IMR-90 (cell line): Measurements from ENCODE around the gene GPC6. TPM values are rescaled to one million over a fixed set of nuclear protein-coding genes. Genes with fewer than 3 reads are reported as not detected.

Experiments
- ATAC-seq: fragments of 200-7000 bp; cut with Tn5 transposase; 2 replicates; pipeline ENCODE4 v1.9.1; 2020; ENCODE audit warnings: low read depth, mild to moderate bottlenecking, moderate library complexity
- BruUV-seq: library from RNA; stranded (reverse); fragments of 400-500 nt; replicated peaks from 2 replicates; lab custom pipeline; 2021; lab: Mats Ljungman, UMichigan
- CTCF ChIA-PET: fragments of 300-600 bp; formaldehyde crosslinking; extraction: SDS; loops from one replicate; lab custom pipeline; 2021; ENCODE audit warnings: antibody characterized with exemption; lab: Yijun Ruan, JAX
- POLR2A ChIA-PET: fragments of 300-600 bp; sonication (Branson Sonifier 250); formaldehyde crosslinking; loops from one replicate; lab custom pipeline; 2022; ENCODE audit warnings: antibody characterized with exemption; ENCODE audit not compliant: unreplicated experiment; lab: Charles Lee
- DNase-seq: peaks from one replicate; pipeline ENCODE4 v3.0.0; 2013
- H2AFZ ChIP-seq: replicated peaks from 2 replicates; pipeline ENCODE3; 2013; ENCODE audit warnings: low read length, mild to moderate bottlenecking; ENCODE audit not compliant: poor library complexity
- H2AK5ac ChIP-seq: 2 replicates; pipeline ENCODE4 v1.6.1; 2013; ENCODE audit warnings: low read depth, low read length, inconsistent platforms
- H2AK9ac ChIP-seq: replicated peaks from 2 replicates; pipeline ENCODE3; 2013; ENCODE audit warnings: mild to moderate bottlenecking, low read depth, low read length, moderate library complexity; ENCODE audit not compliant: poor library complexity
- H2BK120ac ChIP-seq: 2 replicates; pipeline ENCODE4 v1.6.1; 2013; ENCODE audit warnings: low read depth, low read length, inconsistent platforms
- H2BK15ac ChIP-seq: 3 replicates; pipeline ENCODE4 v1.6.1; 2013; ENCODE audit warnings: low read depth, low read length, inconsistent platforms
- H2BK20ac ChIP-seq: 2 replicates; pipeline ENCODE4 v1.6.1; 2013; ENCODE audit warnings: low read depth, mild to moderate bottlenecking, inconsistent platforms, low read length, moderate library complexity
- H2BK5ac ChIP-seq: 2 replicates; pipeline ENCODE4 v1.6.1; 2013; ENCODE audit warnings: mild to moderate bottlenecking, low read depth, low read length, inconsistent platforms; ENCODE audit not compliant: poor library complexity, severe bottlenecking
- H3K14ac ChIP-seq: replicated peaks from 2 replicates; pipeline ENCODE4 v1.6.1; 2013; ENCODE audit warnings: low read depth, low read length, inconsistent platforms
- H3K18ac ChIP-seq: 2 replicates; pipeline ENCODE4 v1.6.1; 2013; ENCODE audit warnings: low read depth, low read length, control low read depth
- H3K23ac ChIP-seq: 2 replicates; pipeline ENCODE4 v1.6.1; 2013; ENCODE audit warnings: low read depth, low read length, inconsistent platforms
- H3K27ac ChIP-seq: 2 replicates; pipeline ENCODE4 v1.5.1; 2013; ENCODE audit warnings: mild to moderate bottlenecking, control low read depth, low read length; ENCODE audit not compliant: insufficient read depth
- H3K27me3 ChIP-seq: 2 replicates; pipeline ENCODE4 v1.6.1; 2013; ENCODE audit warnings: low read length; ENCODE audit not compliant: control insufficient read depth, insufficient read depth
- H3K36me3 ChIP-seq: 2 replicates; pipeline ENCODE4 v1.6.1; 2013; ENCODE audit warnings: low read length, mixed read lengths; ENCODE audit not compliant: control insufficient read depth, insufficient read depth
- H3K4ac ChIP-seq: 2 replicates; pipeline ENCODE4 v1.6.1; 2013; ENCODE audit warnings: low read depth, low read length, inconsistent platforms
- H3K4me1 ChIP-seq: 2 replicates; pipeline ENCODE4 v1.6.1; 2013; ENCODE audit warnings: low read length, mixed read lengths; ENCODE audit not compliant: control insufficient read depth, insufficient read depth
- H3K4me2 ChIP-seq: 2 replicates; pipeline ENCODE4 v1.6.1; 2013; ENCODE audit warnings: low read depth, mild to moderate bottlenecking, control low read depth, low read length, moderate library complexity
- H3K4me3 ChIP-seq: 2 replicates; pipeline ENCODE4 v1.5.1; 2013; ENCODE audit warnings: low read depth, mild to moderate bottlenecking, control low read depth, low read length, moderate library complexity; ENCODE audit not compliant: insufficient read depth
- H3K56ac ChIP-seq: 2 replicates; pipeline ENCODE4 v1.6.1; 2013; ENCODE audit warnings: low read length, inconsistent platforms; ENCODE audit not compliant: insufficient read depth; ENCODE audit errors: extremely low read depth
- H3K79me1 ChIP-seq, 2 experiments: 2 replicates each; pipeline ENCODE4 v1.6.1; 2013; ENCODE audit warnings: low read length in 2 of 2, inconsistent platforms in 1 of 2, low read depth in 1 of 2
- H3K9ac ChIP-seq: 2 replicates; pipeline ENCODE4 v1.6.1; 2013; ENCODE audit warnings: low read depth, low read length, control low read depth
- H3K9me1 ChIP-seq: 2 replicates; pipeline ENCODE4 v1.6.1; 2013; ENCODE audit warnings: low read length, inconsistent platforms; ENCODE audit not compliant: insufficient read depth
- H3K9me3 ChIP-seq: 2 replicates; pipeline ENCODE4 v1.6.1; 2013; ENCODE audit warnings: low read length; ENCODE audit not compliant: control insufficient read depth, insufficient read depth
- H4K20me1 ChIP-seq: 2 replicates; pipeline ENCODE4 v1.6.1; 2013; ENCODE audit warnings: low read length, inconsistent platforms; ENCODE audit not compliant: insufficient read depth
- H4K5ac ChIP-seq: 2 replicates; pipeline ENCODE4 v1.6.1; 2013; ENCODE audit warnings: mild to moderate bottlenecking, low read depth, low read length, control low read depth
- H4K8ac ChIP-seq, 2 experiments: 2 replicates each; pipeline ENCODE4 v1.6.1; 2013; ENCODE audit warnings: low read depth in 2 of 2, low read length in 2 of 2, control low read depth in 1 of 2, inconsistent platforms in 1 of 2
- H4K91ac ChIP-seq: 2 replicates; pipeline ENCODE4 v1.6.1; 2013; ENCODE audit warnings: low read depth, low read length, inconsistent platforms; ENCODE audit not compliant: insufficient read depth
- BHLHE40 ChIP-seq: fragments of 150-350 bp; IDR thresholded peaks from 2 replicates; pipeline ENCODE4 v1.6.1; 2016; ENCODE audit warnings: mild to moderate bottlenecking, low read depth, low read length
- CHD1 ChIP-seq: IDR thresholded peaks from 2 replicates; pipeline ENCODE4 v1.6.1; 2012; ENCODE audit warnings: low read depth, low read length, improper control_type of control experiment
- FOS ChIP-seq: fragments of 150-350 bp; IDR thresholded peaks from 2 replicates; pipeline ENCODE4 v1.6.1; 2016; ENCODE audit warnings: low read depth, low read length
- NFE2L2 ChIP-seq: fragments of 150-350 bp; IDR thresholded peaks from 2 replicates; pipeline ENCODE4 v1.6.1; 2016; ENCODE audit warnings: low read depth, mild to moderate bottlenecking, low read length
- SMC3 ChIP-seq: fragments of 150-350 bp; IDR thresholded peaks from 2 replicates; pipeline ENCODE4 v1.6.1; 2016; ENCODE audit warnings: low read depth, mild to moderate bottlenecking, antibody characterized with exemption, low read length, moderate library complexity
- USF2 ChIP-seq: fragments of 150-350 bp; IDR thresholded peaks from 2 replicates; pipeline ENCODE4 v1.6.1; 2017; ENCODE audit warnings: mild to moderate bottlenecking, antibody characterized with exemption, low read length, low read depth
- WGBS, 2 experiments: methylation state at CpG; one replicate each; pipeline versions ENCODE4 v1.1.5 to v1.1.7; 2013; ENCODE audit warnings: missing lambda C conversion rate in 2 of 2; ENCODE audit not compliant: insufficient read length in 1 of 2; ENCODE audit errors: extremely low coverage in 2 of 2; 5-methylcytosine and 5-hydroxymethylcytosine counted together
- dilution Hi-C: fragments of 300-500 bp; cut with HindIII; formaldehyde crosslinking; loops from one replicate; pipeline ENCODE4 v1.14.3; 2018; ENCODE audit warnings: low sequenced_read_pairs; ENCODE audit not compliant: unreplicated experiment
- in situ Hi-C: fragments of 300-500 bp; cut with MboI; formaldehyde crosslinking; loops from 3 replicates; pipeline ENCODE4 v1.14.3; 2019; ENCODE audit warnings: low sequenced_read_pairs, inconsistent platforms, mixed read lengths
- intact Hi-C: fragments of 100-400 bp; cut with micrococcal nuclease; formaldehyde crosslinking; loops from 2 replicates; pipeline ENCODE4 v1.10.0; 2022
- polyA plus RNA-seq, 3 experiments: library from polyadenylated mRNA; depleted of rRNA; stranded (reverse); fragments of >200 nt; gene quantifications; 2 replicates each; pipeline ENCODE4 v1.2.3, GENCODE V29; 2012; ENCODE audit warnings: low replicate concordance in 1 of 3
- total RNA-seq: library from RNA; depleted of rRNA; stranded (reverse); fragments of >200 nt; gene quantifications from 2 replicates; pipeline ENCODE4 v1.2.3, GENCODE V29; 2012

Gene GPC6
- total and polyA plus RNA-seq, 2 of the 4 experiments (the other 2 are of a cell fraction), result 14.9 to 39.4 TPM

GRCh38 chr13:93388701-93389100 is 162.1 kb downstream of the GPC6 start:
- intact Hi-C loops, result no loop called here
- no peaks in the 10 kb centered on the region for H3K79me1 ChIP-seq
- ChIA-PET POLR2A (no interaction called here), CTCF (interaction anchor here (0.6 kb wide), 1 partner anchor 507 kb away, joined by 4 read pairs; no protein-coding TSS in a partner anchor)
- no peak overlapping the region for H2AFZ ChIP-seq
- H2BK15ac ChIP-seq, result no peak overlapping the region
- H2AK5ac ChIP-seq, result no peak overlapping the region
- H3K23ac ChIP-seq, result no peak overlapping the region
- no peak overlapping the region for H2BK20ac ChIP-seq
- no peak overlapping the region for H3K56ac ChIP-seq
- no peak for TF ChIP-seq BHLHE40
- no peak for TF ChIP-seq NFE2L2
- TF ChIP-seq CHD1, result no peak
- TF ChIP-seq FOS, result peak; percentile 58
- TF ChIP-seq SMC3, result no peak
- no peak for TF ChIP-seq USF2
- H4K5ac ChIP-seq, result no peak overlapping the region
- H2AK9ac ChIP-seq, result no peak overlapping the region
- H2BK120ac ChIP-seq, result no peak overlapping the region
- H3K36me3 ChIP-seq, result no peaks in the 10 kb centered on the region
- no peak overlapping the region for H3K18ac ChIP-seq
- H2BK5ac ChIP-seq, result no peak overlapping the region
- H3K9me1 ChIP-seq, result no peaks in the 10 kb centered on the region
- ATAC-seq, result peak; percentile 42; the same call in 1 of the 2 replicates
- no peak overlapping the region for H3K14ac ChIP-seq
- H4K91ac ChIP-seq, result no peak overlapping the region
- no peaks in the 10 kb centered on the region for H3K27me3 ChIP-seq
- H3K9ac ChIP-seq, result no peak overlapping the region
- WGBS, 2 experiments, result no CpG with 5 or more reads among the region's 1 CpG
- dilution Hi-C loops, result no loop called here
- no peak overlapping the region for H4K8ac ChIP-seq
- H4K20me1 ChIP-seq, result no peaks in the 10 kb centered on the region
- no peak overlapping the region for H3K4me2 ChIP-seq
- no peaks in the 10 kb centered on the region for H3K9me3 ChIP-seq
- peak; percentile 86 for DNase-seq
- no peak overlapping the region for H3K4ac ChIP-seq
- no peaks in the 10 kb centered on the region for H3K4me1 ChIP-seq
- no peak overlapping the region for H3K4me3 ChIP-seq
- in situ Hi-C loops, result no loop called here
- no TSS peak for BruUV-seq
- no peak overlapping the region for H3K27ac ChIP-seq
